HCT116 (cell line): ENCODE data around the gene INKA2. TPM values are rescaled to one million over a fixed set of nuclear protein-coding genes. Genes with fewer than 3 reads are reported as not detected.

ENCODE experiments used
- ATAC-seq: fragments of 200-7000 bp; cut with Tn5 transposase; 2 replicates; pipeline ENCODE4 v1.9.1; 2020; ENCODE audit warnings: mild to moderate bottlenecking, moderate library complexity
- BruUV-seq: library from RNA; stranded (reverse); fragments of 400-500 nt; replicated peaks from 2 replicates; lab custom pipeline; 2021; lab: Mats Ljungman, UMichigan
- CTCF ChIA-PET: fragments of 300-600 bp; sonication (Branson Sonifier 250); formaldehyde crosslinking; loops from one replicate; lab custom pipeline; 2021; ENCODE audit warnings: antibody characterized with exemption; lab: Charles Lee
- POLR2A ChIA-PET: fragments of 300-600, 350-600 bp; sonication (Branson Sonifier 250); formaldehyde crosslinking; loops from one replicate; lab custom pipeline; 2021; ENCODE audit warnings: antibody characterized with exemption; lab: Charles Lee
- RAD21 ChIA-PET, 2 experiments: fragments of 300-600 bp; sonication (Branson Sonifier 250); formaldehyde crosslinking; loops; one replicate each; lab custom pipeline; 2023; ENCODE audit warnings: low total read pairs in 2 of 2; ENCODE audit not compliant: uncharacterized antibody in 2 of 2, unreplicated experiment in 2 of 2, low non-redundant PET in 1 of 2; lab: Charles Lee
- DNase-seq: peaks from one replicate; pipeline ENCODE4 v3.0.0-alpha.2; 2010; ENCODE audit warnings: low read depth, low spot score
- H2AFZ ChIP-seq: fragments of 200-600 bp; shearing (Covaris generic), sonication (generic); 2 replicates; pipeline ENCODE4 v1.6.1; 2017; ENCODE audit warnings: low read depth, mixed run types, mixed read lengths, antibody characterized with exemption, low read length; ENCODE audit not compliant: poor library complexity, severe bottlenecking
- H3K27ac ChIP-seq: 2 replicates; pipeline ENCODE4 v1.5.1; 2012; ENCODE audit warnings: low read depth, low read length
- H3K27me3 ChIP-seq: fragments of 200-600 bp; sonication (generic); 2 replicates; pipeline ENCODE4 v1.6.1; 2016; ENCODE audit warnings: mixed run types, low read length, mixed read lengths; ENCODE audit not compliant: insufficient read depth
- H3K36me3 ChIP-seq, 2 experiments: fragments of 200-500 bp in 1 of 2; fragments of 200-600 bp in 1 of 2; sonication (Bioruptor generic) in 1 of 2; sonication (generic) in 1 of 2; 2 replicates each; pipeline versions ENCODE4 v1.5.1 to v1.6.1; 2014 to 2016; ENCODE audit warnings: low read length in 2 of 2, inconsistent platforms in 1 of 2, mixed read lengths in 1 of 2, mixed run types in 1 of 2; ENCODE audit not compliant: insufficient read depth in 2 of 2, control insufficient read depth in 1 of 2
- H3K4me1 ChIP-seq, 2 experiments: fragments of 200-600 bp in 1 of 2; sonication (generic) in 1 of 2; 2 replicates each; pipeline versions ENCODE4 v1.5.1 to v1.6.1; 2012 to 2017; ENCODE audit warnings: low read length in 2 of 2, inconsistent platforms in 1 of 2, mild to moderate bottlenecking in 1 of 2, mixed read lengths in 1 of 2, mixed run types in 1 of 2, moderate library complexity in 1 of 2; ENCODE audit not compliant: insufficient read depth in 2 of 2, control insufficient read depth in 1 of 2
- H3K4me2 ChIP-seq: fragments of 200-600 bp; sonication (generic); 2 replicates; pipeline ENCODE4 v1.6.1; 2017; ENCODE audit warnings: mixed run types, low read length, mixed read lengths
- H3K4me3 ChIP-seq, 2 experiments: fragments of 200-600 bp in 1 of 2; sonication (generic) in 1 of 2; replicated peaks in 1 of 2; 2 replicates each; pipeline ENCODE4 v1.5.1; 2011 to 2016; ENCODE audit warnings: low read length in 2 of 2, control low read depth in 1 of 2, low read depth in 1 of 2, mild to moderate bottlenecking in 1 of 2, mixed read lengths in 1 of 2, mixed run types in 1 of 2
- H3K79me2 ChIP-seq: fragments of 200-600 bp; sonication (generic); 2 replicates; pipeline ENCODE4 v1.6.1; 2017; ENCODE audit warnings: mild to moderate bottlenecking, mixed run types, low read length, moderate library complexity, mixed read lengths; ENCODE audit not compliant: insufficient read depth
- H3K9ac ChIP-seq: fragments of 200-600 bp; sonication (generic); 2 replicates; pipeline ENCODE4 v1.6.1; 2016; ENCODE audit warnings: low read length, mixed read lengths
- H3K9me2 ChIP-seq: fragments of 200-600 bp; sonication (generic), shearing (Covaris generic); 2 replicates; pipeline ENCODE4 v1.6.1; 2017; ENCODE audit warnings: mixed run types, mild to moderate bottlenecking, moderate library complexity; ENCODE audit not compliant: insufficient read depth
- H3K9me3 ChIP-seq, 2 experiments: fragments of 200-500 bp in 1 of 2; fragments of 200-600 bp in 1 of 2; sonication (Bioruptor generic) in 1 of 2; sonication (generic) in 1 of 2; 2 replicates each; pipeline ENCODE4 v1.6.1; 2014 to 2017; ENCODE audit warnings: low read length in 2 of 2, mixed read lengths in 2 of 2, inconsistent platforms in 1 of 2, low read depth in 1 of 2, mild to moderate bottlenecking in 1 of 2, mixed run types in 1 of 2, moderate library complexity in 1 of 2; ENCODE audit not compliant: control insufficient read depth in 1 of 2, insufficient read depth in 1 of 2
- H4K20me1 ChIP-seq: fragments of 200-600 bp; sonication (generic), shearing (Covaris generic); 2 replicates; pipeline ENCODE4 v1.6.1; 2017; ENCODE audit warnings: mixed run types, mild to moderate bottlenecking, moderate library complexity; ENCODE audit not compliant: insufficient read depth
- CEBPB ChIP-seq: IDR thresholded peaks from 2 replicates; pipeline ENCODE4 v1.6.1; 2012; ENCODE audit warnings: low read depth
- EZH2 ChIP-seq: fragments of 200-600 bp; sonication (generic); IDR thresholded peaks from 2 replicates; pipeline ENCODE4 v1.6.1; 2017; ENCODE audit warnings: antibody characterized with exemption, mixed run types
- POLR2AphosphoS5 ChIP-seq: IDR thresholded peaks from 2 replicates; pipeline ENCODE4 v1.6.1; 2011; ENCODE audit warnings: mild to moderate bottlenecking, low read depth, low read length, moderate library complexity
- RAD21 ChIP-seq: IDR thresholded peaks from 2 replicates; pipeline ENCODE4 v1.6.1; 2012; ENCODE audit warnings: low read depth, mild to moderate bottlenecking
- intact Hi-C: fragments of 100-400 bp; cut with micrococcal nuclease; formaldehyde crosslinking; loops from 2 replicates; pipeline ENCODE4 v1.10.0; 2022
- total RNA-seq: library from RNA; stranded (reverse); gene quantifications from one replicate; pipeline ENCODE4 v1.2.1, GENCODE V29; 2021; ENCODE audit not compliant: unreplicated experiment
- TF ChIP-seq, protein P1 (sequence below), 3 experiments: fragments of 200-600 bp in 1 of 3; sonication (generic) in 1 of 3; IDR thresholded peaks in 2 of 3; conservative IDR thresholded peaks in 1 of 3; 2 replicates each; pipeline ENCODE4 v1.5.1; 2012 to 2017; ENCODE audit warnings: low read depth in 2 of 3, low read length in 2 of 3, antibody characterized with exemption in 1 of 3, borderline replicate concordance in 1 of 3, control low read depth in 1 of 3, mild to moderate bottlenecking in 1 of 3, mixed read lengths in 1 of 3, mixed run types in 1 of 3, moderate library complexity in 1 of 3; ENCODE audit not compliant: insufficient read depth in 1 of 3

The INKA2 gene
- total RNA-seq, 1 experiment from 2014 or later = 4.0 TPM

DNA sequence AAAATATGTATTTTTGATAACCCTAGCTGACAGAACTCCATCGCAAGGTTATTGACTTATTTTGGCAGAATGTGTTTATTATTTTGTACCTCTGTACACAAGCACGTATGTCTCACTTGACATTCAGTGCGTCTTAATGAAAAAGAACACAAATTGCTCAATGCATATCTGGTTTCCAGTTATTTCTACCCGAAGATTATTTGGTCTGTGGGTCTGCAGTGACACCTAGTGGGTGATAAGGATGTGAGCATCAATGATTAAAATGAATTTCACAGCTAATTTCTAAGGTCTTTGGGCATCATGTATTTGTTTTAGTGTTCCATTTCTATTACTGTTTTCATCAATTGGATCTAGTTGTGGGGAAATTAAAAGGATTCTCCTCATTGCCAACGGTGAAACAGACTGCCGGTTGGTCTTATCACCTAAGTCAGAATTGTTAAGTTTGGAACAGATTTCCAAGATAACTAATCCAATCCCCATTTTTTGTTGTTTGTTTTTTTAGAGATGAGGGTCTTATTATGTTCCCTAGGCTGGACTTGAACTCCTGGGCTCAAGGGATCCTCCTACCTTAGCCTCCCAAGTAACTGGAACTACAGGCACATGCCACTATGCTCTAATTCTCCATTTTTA is 30.4 kb upstream of the INKA2 start:
- Histone ChIP-seq H3K9me3 (no peaks in the 10 kb centered on the region), H3K79me2 (0 out of 2 replicates have a peak, but pooled peaks cover 3% of the 10 kb centered on the region), H3K4me2 (no peak overlapping the region), H3K36me3 (peaks cover 6 to 19% of the 10 kb centered on the region in 2 experiments; a peak in 3 of 4 replicates), H3K4me1 (no peaks in the 10 kb centered on the region), H3K9ac (no peak overlapping the region), H3K4me3 (no peak overlapping the region), H3K9me2 (no peaks in the 10 kb centered on the region), H2AFZ (no peak overlapping the region), H3K27me3 (no peaks in the 10 kb centered on the region), H3K27ac (no peak overlapping the region), H4K20me1 (no peaks in the 10 kb centered on the region)
- intact Hi-C loops = loop anchor here (1.0 to 10.0 kb wide), 4 partner anchors 54 to 545 kb away; partner anchors contain the start of gene CHI3L2
- peak; percentile 66 for TF ChIP-seq CEBPB
- TF ChIP-seq, protein P1, sequence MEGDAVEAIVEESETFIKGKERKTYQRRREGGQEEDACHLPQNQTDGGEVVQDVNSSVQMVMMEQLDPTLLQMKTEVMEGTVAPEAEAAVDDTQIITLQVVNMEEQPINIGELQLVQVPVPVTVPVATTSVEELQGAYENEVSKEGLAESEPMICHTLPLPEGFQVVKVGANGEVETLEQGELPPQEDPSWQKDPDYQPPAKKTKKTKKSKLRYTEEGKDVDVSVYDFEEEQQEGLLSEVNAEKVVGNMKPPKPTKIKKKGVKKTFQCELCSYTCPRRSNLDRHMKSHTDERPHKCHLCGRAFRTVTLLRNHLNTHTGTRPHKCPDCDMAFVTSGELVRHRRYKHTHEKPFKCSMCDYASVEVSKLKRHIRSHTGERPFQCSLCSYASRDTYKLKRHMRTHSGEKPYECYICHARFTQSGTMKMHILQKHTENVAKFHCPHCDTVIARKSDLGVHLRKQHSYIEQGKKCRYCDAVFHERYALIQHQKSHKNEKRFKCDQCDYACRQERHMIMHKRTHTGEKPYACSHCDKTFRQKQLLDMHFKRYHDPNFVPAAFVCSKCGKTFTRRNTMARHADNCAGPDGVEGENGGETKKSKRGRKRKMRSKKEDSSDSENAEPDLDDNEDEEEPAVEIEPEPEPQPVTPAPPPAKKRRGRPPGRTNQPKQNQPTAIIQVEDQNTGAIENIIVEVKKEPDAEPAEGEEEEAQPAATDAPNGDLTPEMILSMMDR (IDR thresholded peaks at IDR 0.05 in 2 of 3, conservative IDR thresholded peaks at IDR 0.05 in 1 of 3; ENCODE audit: borderline replicate concordance in 1 of 3, insufficient read depth in 1 of 3, low read depth in 2 of 3, low read length in 2 of 3) = peak; percentile 67 to 90 (median 72)
- no peak for TF ChIP-seq POLR2AphosphoS5
- TF ChIP-seq RAD21 = peak; percentile 84
- no peak for TF ChIP-seq EZH2
- BruUV-seq = no TSS peak
- ChIA-PET RAD21 (interaction anchor here (0.7 to 1.5 kb wide), 3 partner anchors 10 to 261 kb away, joined by 3 to 5 read pairs (median 4); no protein-coding TSS in a partner anchor), POLR2A (no interaction called here), CTCF (interaction anchor here (0.8 to 5.1 kb wide), 11 partner anchors 9 to 567 kb away, joined by 3 to 41 read pairs (median 4); no protein-coding TSS in a partner anchor)
- peak; percentile 48 for DNase-seq
- ATAC-seq = peak; percentile 64
